ENCODE results near the gene TRIP10. TPM values are rescaled to one million over a fixed set of nuclear protein-coding genes. Genes with fewer than 3 reads are reported as not detected.
A peak's percentile ranks its signal among the peaks of the same experiment; 100 is the strongest.

TRIP10 gene
- total RNA-seq, 1 experiment from 2014 or later, result 96.6 TPM

- TF ChIP-seq EZH2phosphoT487 (IDR thresholded peaks at IDR 0.05; ENCODE audit: borderline replicate concordance, low read length) (no peak), CTCF (conservative IDR thresholded peaks at IDR 0.05; ENCODE audit: low read depth, low read length) (peak; percentile 92)
- Histone ChIP-seq H3K27ac (ENCODE audit: low read length) (peak overlapping the region; percentile 50), H3K9me3 (ENCODE audit: low read length) (no peaks in the 10 kb centered on the region), H3K9ac (ENCODE audit: low read length) (peak overlapping the region; percentile 57; the same call in 1 of the 2 replicates), H3K4me1 (ENCODE audit: insufficient read depth, low read length) (peaks cover 32% of the 10 kb centered on the region), H2AFZ (ENCODE audit: low read length) (peak overlapping the region; percentile 96), H3K27me3 (ENCODE audit: low read length) (no peaks in the 10 kb centered on the region), H4K20me1 (ENCODE audit: low read length) (no peaks in the 10 kb centered on the region), H3K36me3 (ENCODE audit: low read depth, low read length) (peaks cover 5% of the 10 kb centered on the region), H3F3A (ENCODE audit: low read length, unreplicated experiment) (no peaks in the 10 kb centered on the region), H3K4me3 (ENCODE audit: low read length) (peak overlapping the region; percentile 67; the same call in 1 of the 2 replicates), H3K4me2 (ENCODE audit: low read length) (peak overlapping the region; percentile 95), H3K79me2 (ENCODE audit: low read length) (peaks cover 47% of the 10 kb centered on the region), H3K9me2 (replicated peaks; ENCODE audit: low read length) (no peaks in the 10 kb centered on the region)
- POLR2A ChIA-PET (ENCODE audit: unreplicated experiment), result no interaction called here
- CTCF ChIA-PET, result interaction anchor here (0.6 to 2.3 kb wide), 5 partner anchors 124 to 285 kb away, joined by 6 to 40 read pairs (median 6); no protein-coding TSS in a partner anchor
- intact Hi-C loops (cut with micrococcal nuclease), result loop anchor here (1.0 to 5.0 kb wide), 4 partner anchors 29 to 222 kb away; partner anchors contain the start of gene SH2D3A
- ATAC-seq (peak; percentile 35), DNase-seq (peak; percentile 100)
- no TSS peak for BruUV-seq (replicated peaks)
Measured at GRCh38 chr19:6737873-6738786, 1.4 kb upstream of the TRIP10 start.

GRCh38 chr19:6738787-6739389 is 592 bp upstream of the TRIP10 start:
- Histone ChIP-seq H3K4me2 (ENCODE audit: low read length) (peak overlapping the region; percentile 95), H3K9me3 (ENCODE audit: low read length) (no peaks in the 10 kb centered on the region), H3K36me3 (ENCODE audit: low read depth, low read length) (peaks cover 12% of the 10 kb centered on the region), H3K27me3 (ENCODE audit: low read length) (no peaks in the 10 kb centered on the region), H3K9ac (ENCODE audit: low read length) (peak overlapping the region; percentile 57), H4K20me1 (ENCODE audit: low read length) (no peaks in the 10 kb centered on the region), H2AFZ (ENCODE audit: low read length) (peak overlapping the region; percentile 96), H3K79me2 (ENCODE audit: low read length) (peaks cover 50% of the 10 kb centered on the region), H3K4me1 (ENCODE audit: insufficient read depth, low read length) (peaks cover 39% of the 10 kb centered on the region), H3K4me3 (ENCODE audit: low read length) (peak overlapping the region; percentile 67), H3K27ac (ENCODE audit: low read length) (peak overlapping the region; percentile 50), H3F3A (ENCODE audit: low read length, unreplicated experiment) (no peaks in the 10 kb centered on the region), H3K9me2 (replicated peaks; ENCODE audit: low read length) (no peaks in the 10 kb centered on the region)
- no TSS peak for BruUV-seq (replicated peaks)
- ATAC-seq (no peak; the same call in 1 of the 2 replicates), DNase-seq (no peak)
- POLR2A ChIA-PET (ENCODE audit: unreplicated experiment), result no interaction called here
- CTCF ChIA-PET, result interaction anchor here (1.1 to 2.3 kb wide), 3 partner anchors 123 to 223 kb away, joined by 6 to 40 read pairs (median 9); no protein-coding TSS in a partner anchor
- intact Hi-C loops (cut with micrococcal nuclease), result loop anchor here (1.0 to 5.0 kb wide), 2 partner anchors 124 to 127 kb away; no protein-coding TSS in a partner anchor
- no peak for TF ChIP-seq EZH2phosphoT487 (IDR thresholded peaks at IDR 0.05; ENCODE audit: borderline replicate concordance, low read length)
- no peak; the same call in 1 of the 2 replicates for TF ChIP-seq CTCF (conservative IDR thresholded peaks at IDR 0.05; ENCODE audit: low read depth, low read length)
- no peak for TF ChIP-seq EZH2 (IDR thresholded peaks at IDR 0.05; ENCODE audit: low read length, unreplicated experiment)
